ENCODE data around the gene TMA7.

DNA sequence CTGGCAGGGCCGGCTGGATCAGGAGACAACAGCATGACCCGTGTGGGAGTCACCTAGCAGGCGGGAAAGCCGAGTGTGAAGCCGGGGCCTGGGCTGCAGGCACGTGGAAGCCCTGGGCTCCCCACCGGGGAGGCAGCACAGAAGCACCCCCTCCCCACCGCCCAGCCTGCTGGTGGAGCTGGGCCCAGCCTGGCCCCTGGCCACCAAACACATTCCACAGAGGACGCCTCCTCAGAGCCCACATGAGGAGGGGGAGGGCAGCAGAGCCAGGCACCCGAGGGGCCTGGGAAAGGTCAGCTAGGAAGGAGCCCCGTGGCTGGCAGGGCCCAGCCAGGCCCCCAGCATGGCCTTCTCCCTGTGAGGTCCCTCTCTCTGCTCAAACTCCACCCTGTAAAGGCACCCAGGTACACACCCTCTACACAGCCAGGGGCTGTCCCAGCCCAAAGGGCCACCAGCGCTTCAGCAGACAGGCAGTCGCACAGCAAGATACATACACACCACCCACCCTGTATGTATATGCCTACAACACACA is 14.7 kb upstream of the TMA7 start:
- TF ChIP-seq EZH2 (IDR thresholded peaks at IDR 0.05; ENCODE audit: borderline replicate concordance, low read length): no peak
- TF ChIP-seq, protein P1, sequence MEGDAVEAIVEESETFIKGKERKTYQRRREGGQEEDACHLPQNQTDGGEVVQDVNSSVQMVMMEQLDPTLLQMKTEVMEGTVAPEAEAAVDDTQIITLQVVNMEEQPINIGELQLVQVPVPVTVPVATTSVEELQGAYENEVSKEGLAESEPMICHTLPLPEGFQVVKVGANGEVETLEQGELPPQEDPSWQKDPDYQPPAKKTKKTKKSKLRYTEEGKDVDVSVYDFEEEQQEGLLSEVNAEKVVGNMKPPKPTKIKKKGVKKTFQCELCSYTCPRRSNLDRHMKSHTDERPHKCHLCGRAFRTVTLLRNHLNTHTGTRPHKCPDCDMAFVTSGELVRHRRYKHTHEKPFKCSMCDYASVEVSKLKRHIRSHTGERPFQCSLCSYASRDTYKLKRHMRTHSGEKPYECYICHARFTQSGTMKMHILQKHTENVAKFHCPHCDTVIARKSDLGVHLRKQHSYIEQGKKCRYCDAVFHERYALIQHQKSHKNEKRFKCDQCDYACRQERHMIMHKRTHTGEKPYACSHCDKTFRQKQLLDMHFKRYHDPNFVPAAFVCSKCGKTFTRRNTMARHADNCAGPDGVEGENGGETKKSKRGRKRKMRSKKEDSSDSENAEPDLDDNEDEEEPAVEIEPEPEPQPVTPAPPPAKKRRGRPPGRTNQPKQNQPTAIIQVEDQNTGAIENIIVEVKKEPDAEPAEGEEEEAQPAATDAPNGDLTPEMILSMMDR (IDR thresholded peaks at IDR 0.05; ENCODE audit: low read length): no peak
